ENCODE measurements around the gene CGNL1. TPM values are rescaled to one million over a fixed set of nuclear protein-coding genes. Genes with fewer than 3 reads are reported as not detected.

Gene CGNL1
- total RNA-seq, 1 experiment from 2014 or later, result 34.6 TPM

DNA sequence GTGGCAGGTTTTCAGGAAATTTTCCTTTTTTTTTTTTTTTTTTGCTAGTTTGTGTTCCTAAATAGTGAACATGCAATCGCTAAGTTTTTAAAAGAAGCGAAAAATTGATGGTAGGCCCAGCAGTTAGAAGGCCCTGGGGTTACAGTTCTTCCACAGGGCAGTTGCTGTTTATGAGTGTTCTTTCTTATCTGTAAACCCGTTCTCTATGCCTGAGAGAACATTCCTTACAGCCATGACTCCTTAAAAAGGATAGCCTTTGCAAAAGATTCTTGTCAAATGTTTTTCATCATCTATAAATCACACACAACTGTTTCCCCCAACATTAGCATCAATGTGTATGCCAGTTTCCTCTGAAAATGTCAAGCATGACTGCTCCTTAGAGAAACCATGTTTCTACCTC, 191.6 kb downstream of the CGNL1 start:
- no peak overlapping the region for H3K23ac ChIP-seq (ENCODE audit: insufficient read length, low read depth, low read length)
- H3K79me1 ChIP-seq (ENCODE audit: insufficient read depth, low read depth, low read length, poor library complexity, severe bottlenecking), result no peaks in the 10 kb centered on the region
- H3K18ac ChIP-seq (ENCODE audit: insufficient read length, low read depth, low read length), result no peak overlapping the region
- no peak overlapping the region for H2BK120ac ChIP-seq (ENCODE audit: low read depth, low read length, poor library complexity, severe bottlenecking)
- no peak overlapping the region for H2AFZ ChIP-seq (ENCODE audit: low read length)
- H3K56ac ChIP-seq (ENCODE audit: insufficient read length, low read depth, low read length), result no peak overlapping the region
- no peaks in the 10 kb centered on the region for H3K36me3 Mint-ChIP-seq (ENCODE audit: insufficient read depth in 1 of 3, low read depth in 3 of 3)
- peaks cover 8 to 16% of the 10 kb centered on the region in 2 experiments for H3K4me1 Mint-ChIP-seq
- no peaks in the 10 kb centered on the region for H3K9me3 ChIP-seq (ENCODE audit: control insufficient read depth, low read depth, low read length)
- no peak for DNase-seq
- H2BK15ac ChIP-seq (ENCODE audit: low read depth, low read length), result no peak overlapping the region
- no peak overlapping the region for H3K27ac Mint-ChIP-seq
- no peak overlapping the region for H3K4me3 Mint-ChIP-seq
- no peaks in the 10 kb centered on the region for H3K23me2 ChIP-seq (ENCODE audit: insufficient read length, low read depth, low read length, poor library complexity, severe bottlenecking)
- WGBS (ENCODE audit: extremely low coverage, insufficient read length, low lambda C conversion rate), result no CpG with 5 or more reads among the region's 3 CpGs
- no peaks in the 10 kb centered on the region for H4K20me1 ChIP-seq (ENCODE audit: control insufficient read depth, insufficient read depth, insufficient read length)
- no peaks in the 10 kb centered on the region for H3K9me3 Mint-ChIP-seq
- H3K27me3 Mint-ChIP-seq (ENCODE audit: low read depth), result no peaks in the 10 kb centered on the region
- H3K14ac ChIP-seq (ENCODE audit: insufficient read depth, low read length), result no peak overlapping the region
- H2AK5ac ChIP-seq (ENCODE audit: insufficient read length, low read length), result no peak overlapping the region
- no peak overlapping the region for H3K9ac ChIP-seq (ENCODE audit: extremely low read depth, insufficient read length, low read length)
- no peak overlapping the region for H3K27ac ChIP-seq (ENCODE audit: insufficient read length, low read depth, low read length)
- H4K91ac ChIP-seq (ENCODE audit: insufficient read length, low read depth, low read length), result no peak overlapping the region
- H3K4me1 ChIP-seq (ENCODE audit: insufficient read depth, low read length), result no peaks in the 10 kb centered on the region
- H3T11ph ChIP-seq (ENCODE audit: low read length), result no peak overlapping the region
- H3K27me3 ChIP-seq (ENCODE audit: insufficient read depth, low read length), result no peaks in the 10 kb centered on the region
- H2BK5ac ChIP-seq (ENCODE audit: insufficient read length, low read length), result no peak overlapping the region
- H4K5ac ChIP-seq (ENCODE audit: insufficient read length, low read depth, low read length), result no peak overlapping the region
- H2BK20ac ChIP-seq (ENCODE audit: low read depth, low read length, poor library complexity, severe bottlenecking), result no peak overlapping the region
- no peak overlapping the region for H3K4ac ChIP-seq (ENCODE audit: low read depth, low read length)
- no peak overlapping the region for H4K8ac ChIP-seq (replicated peaks; ENCODE audit: insufficient read length, low read depth, low read length)
- no peak overlapping the region for H3K4me2 ChIP-seq (ENCODE audit: insufficient read depth, insufficient read length, low read length)
- no peaks in the 10 kb centered on the region for H3K79me2 ChIP-seq (ENCODE audit: insufficient read depth, low read length)
- H2BK12ac ChIP-seq (ENCODE audit: insufficient read length, low read depth, low read length), result no peak overlapping the region
- TF ChIP-seq, protein P1, sequence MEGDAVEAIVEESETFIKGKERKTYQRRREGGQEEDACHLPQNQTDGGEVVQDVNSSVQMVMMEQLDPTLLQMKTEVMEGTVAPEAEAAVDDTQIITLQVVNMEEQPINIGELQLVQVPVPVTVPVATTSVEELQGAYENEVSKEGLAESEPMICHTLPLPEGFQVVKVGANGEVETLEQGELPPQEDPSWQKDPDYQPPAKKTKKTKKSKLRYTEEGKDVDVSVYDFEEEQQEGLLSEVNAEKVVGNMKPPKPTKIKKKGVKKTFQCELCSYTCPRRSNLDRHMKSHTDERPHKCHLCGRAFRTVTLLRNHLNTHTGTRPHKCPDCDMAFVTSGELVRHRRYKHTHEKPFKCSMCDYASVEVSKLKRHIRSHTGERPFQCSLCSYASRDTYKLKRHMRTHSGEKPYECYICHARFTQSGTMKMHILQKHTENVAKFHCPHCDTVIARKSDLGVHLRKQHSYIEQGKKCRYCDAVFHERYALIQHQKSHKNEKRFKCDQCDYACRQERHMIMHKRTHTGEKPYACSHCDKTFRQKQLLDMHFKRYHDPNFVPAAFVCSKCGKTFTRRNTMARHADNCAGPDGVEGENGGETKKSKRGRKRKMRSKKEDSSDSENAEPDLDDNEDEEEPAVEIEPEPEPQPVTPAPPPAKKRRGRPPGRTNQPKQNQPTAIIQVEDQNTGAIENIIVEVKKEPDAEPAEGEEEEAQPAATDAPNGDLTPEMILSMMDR (conservative IDR thresholded peaks at IDR 0.05), result no peak
